Daoy (cell line): ENCODE results near the gene ADGRE2. TPM values are rescaled to one million over a fixed set of nuclear protein-coding genes. Genes with fewer than 3 reads are reported as not detected.

Experiments
- DNase-seq: peaks from one replicate; pipeline ENCODE4 v3.0.0-alpha.2; 2015; ENCODE audit warnings: low read depth
- total RNA-seq: library from RNA; depleted of rRNA; stranded (reverse); fragments of >200 nt; shearing (Covaris generic); gene quantifications from 2 replicates; pipeline ENCODE4 v1.2.3, GENCODE V29; 2014

ADGRE2 gene
- total RNA-seq, 1 experiment from 2014 or later: 0.17 TPM

- DNase-seq: no peak
Measured at GRCh38 chr19:14735915-14736314, 42.4 kb downstream of the ADGRE2 start.

- no peak for DNase-seq
Measured at GRCh38 chr19:14733574-14733973, 44.8 kb downstream of the ADGRE2 start.

- no peak for DNase-seq
Measured at GRCh38 chr19:14732510-14732909, 45.9 kb downstream of the ADGRE2 start.

GRCh38 chr19:14731200-14731599, 47.2 kb downstream of the ADGRE2 start:
- peak; percentile 19 for DNase-seq

GRCh38 chr19:14728595-14728994, 49.8 kb downstream of the ADGRE2 start:
- no peak for DNase-seq

GRCh38 chr19:14722127-14722526, 56.2 kb downstream of the ADGRE2 start:
- DNase-seq: no peak

- DNase-seq: no peak
Measured at GRCh38 chr19:14719162-14719561, 59.2 kb downstream of the ADGRE2 start.

GRCh38 chr19:14718522-14719116, 59.7 kb downstream of the ADGRE2 start:
- DNase-seq: no peak

- no peak for DNase-seq
Measured at GRCh38 chr19:14715841-14716240, 62.5 kb downstream of the ADGRE2 start.

GRCh38 chr19:14704450-14704849, 73.9 kb downstream of the ADGRE2 start:
- DNase-seq: no peak

GRCh38 chr19:14703833-14704232, 74.5 kb downstream of the ADGRE2 start:
- no peak for DNase-seq

- no peak for DNase-seq
Measured at GRCh38 chr19:14700711-14701375, 77.5 kb downstream of the ADGRE2 start.

GRCh38 chr19:14699641-14700040, 78.7 kb downstream of the ADGRE2 start:
- peak; percentile 32 for DNase-seq

- no peak for DNase-seq
Measured at GRCh38 chr19:14695471-14695870, 82.9 kb downstream of the ADGRE2 start.

- DNase-seq: no peak
Measured at GRCh38 chr19:14694641-14695266, 83.6 kb downstream of the ADGRE2 start.

- peak; percentile 96 for DNase-seq
Measured at GRCh38 chr19:14689598-14690503, 88.5 kb downstream of the ADGRE2 start, which contains the start of gene ZNF333. TSS of gene ZNF333 (plus strand) at chr19:14690048. CDS start at chr19:14693492, 3,444 bp downstream.

- DNase-seq: peak; percentile 10
Measured at GRCh38 chr19:14686411-14686810, 91.9 kb downstream of the ADGRE2 start.

GRCh38 chr19:14683439-14683838, 94.9 kb downstream of the ADGRE2 start:
- no peak for DNase-seq
